Stomach (tissue), 9 donors: ENCODE results near the gene SACM1L. TPM values are rescaled to one million over a fixed set of nuclear protein-coding genes. Genes with fewer than 3 reads are reported as not detected.

Source experiments
- DNase-seq, 2 donors: peaks; one replicate each; pipeline versions ENCODE4 v3.0.0 to v3.0.0-alpha.2; 2013 to 2019
- H3K27ac ChIP-seq, 5 donors: fragments of 200-600 bp in 4 of 5; sonication (generic) in 4 of 5; one replicate each; pipeline ENCODE4 v1.5.1; 2013 to 2019; ENCODE audit warnings: mild to moderate bottlenecking in 1 of 5, moderate library complexity in 1 of 5
- H3K27me3 ChIP-seq, 3 donors: fragments of 200-600 bp; sonication (generic); one replicate each; pipeline ENCODE4 v1.5.1; 2017 to 2019; ENCODE audit warnings: mixed run types in 1 of 3
- H3K36me3 ChIP-seq, 4 donors: fragments of 200-600 bp; sonication (generic); 1 replicate in 3 of 4; 2 replicates in 1 of 4; pipeline ENCODE4 v1.5.1; 2016 to 2019
- H3K4me1 ChIP-seq, 4 donors: fragments of 200-600 bp; sonication (generic); one replicate each; pipeline ENCODE4 v1.5.1; 2016 to 2019
- H3K4me3 ChIP-seq, 4 donors: fragments of 200-600 bp; sonication (generic) in 3 of 4; one replicate each; pipeline ENCODE4 v1.5.1; 2016 to 2019; ENCODE audit warnings: mild to moderate bottlenecking in 1 of 4
- H3K9me3 ChIP-seq, 4 donors: fragments of 200-600 bp; sonication (generic); one replicate each; pipeline ENCODE4 v1.5.1; 2016 to 2019
- EP300 ChIP-seq: sonication (generic); formaldehyde crosslinking; IDR thresholded peaks from one replicate; pipeline ENCODE4 v1.6.1; 2017; ENCODE audit warnings: antibody characterized with exemption
- POLR2A ChIP-seq, 4 donors: fragments of 450-650 bp; IDR thresholded peaks; one replicate each; pipeline ENCODE4 v1.6.1; 2016; ENCODE audit warnings: antibody characterized with exemption in 4 of 4, control low read depth in 2 of 4, mild to moderate bottlenecking in 1 of 4, moderate library complexity in 1 of 4
- POLR2AphosphoS5 ChIP-seq, 3 donors: sonication (generic); formaldehyde crosslinking; IDR thresholded peaks; one replicate each; pipeline ENCODE4 v1.6.1; 2016; ENCODE audit warnings: antibody characterized with exemption in 3 of 3
- WGBS, 5 donors: extraction: QIAGEN DNeasy Blood & Tissue Kit in 3 of 5; methylation state at CpG; one replicate each; pipeline versions ENCODE4 v1.1.5 to v1.1.7; 2013 to 2018; 5-methylcytosine and 5-hydroxymethylcytosine counted together
- intact Hi-C: fragments of 100-400 bp; cut with DNase I; formaldehyde crosslinking; loops from one replicate; pipeline ENCODE4 v1.15.1; 2023; ENCODE audit warnings: low total_unique reads
- polyA plus RNA-seq, 3 donors: library from polyadenylated mRNA; stranded (reverse); fragments of 200-250 nt; gene quantifications; one replicate each; pipeline ENCODE4 v1.2.3, GENCODE V29; 2013
- total RNA-seq, 5 donors: library from RNA; depleted of rRNA; stranded (reverse); fragments of >200 nt; gene quantifications; one replicate each; pipeline versions ENCODE4 v1.1.0 to v1.2.3, GENCODE V29; 2014 to 2016
- TF ChIP-seq, protein P1 (sequence below), 7 experiments: fragments of 450-650 bp in 4 of 7; fragments of 200-600 bp in 3 of 7; sonication (generic) in 3 of 7; IDR thresholded peaks; one replicate each; pipeline ENCODE4 v1.5.1; 2016 to 2019; ENCODE audit warnings: antibody characterized with exemption in 7 of 7, control low read depth in 2 of 7, mild to moderate bottlenecking in 1 of 7
- donor health status: healthy with polysubstance abuse.
- donor health status: Bipolar disorder and iron deficiency.
- donor health status: healthy.

The SACM1L gene
- total and polyA plus RNA-seq, 8 donors, result 9.8 to 118 (median 30.8) TPM

DNA sequence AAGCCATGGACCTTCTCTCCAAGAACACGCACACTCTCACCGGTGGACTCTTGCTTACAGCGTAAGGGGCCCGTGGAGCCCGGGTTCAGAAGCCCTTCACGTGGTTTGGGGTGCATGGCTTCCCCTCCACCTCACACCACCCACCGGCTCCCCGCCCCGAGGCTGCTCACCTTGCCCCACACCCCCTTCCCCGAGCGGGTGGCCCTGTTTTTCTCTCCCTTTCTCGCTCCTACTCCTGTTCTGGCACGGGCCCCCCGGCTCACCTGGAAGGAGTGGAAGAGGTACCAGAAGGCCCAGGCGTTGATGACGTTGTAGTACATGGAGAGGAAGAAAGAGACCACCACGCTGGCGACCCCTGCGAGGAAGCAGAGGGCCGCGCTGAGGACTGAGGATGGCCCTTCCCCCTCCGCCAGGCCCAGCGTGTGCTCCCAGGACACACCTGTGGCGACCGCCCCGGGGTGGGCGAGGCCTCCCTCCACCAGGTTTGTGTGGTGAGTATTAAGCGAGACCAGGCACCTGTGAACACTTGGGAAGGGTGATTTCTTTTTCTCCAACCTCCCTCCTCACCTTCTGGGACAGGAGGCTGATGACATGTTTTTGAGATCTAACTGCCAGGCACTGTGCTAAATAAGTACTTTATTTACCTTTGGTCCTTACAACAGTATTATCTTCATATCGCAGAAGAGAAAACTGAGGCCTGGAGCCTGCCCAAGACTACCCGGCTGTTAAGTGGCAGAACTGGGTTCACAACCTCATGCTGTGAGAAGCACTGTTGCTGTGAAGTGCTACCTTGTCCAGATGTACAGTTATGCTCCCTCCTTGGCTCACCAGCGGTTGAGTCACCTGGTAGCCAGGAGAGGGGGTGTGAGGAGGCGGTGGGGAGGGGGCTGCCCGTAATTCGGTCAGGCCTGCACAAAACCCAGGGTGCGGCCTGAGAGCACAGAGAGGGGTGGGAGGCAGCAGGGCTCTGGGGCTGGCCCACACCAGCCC, 90.8 kb downstream of the SACM1L start:
- peaks cover 0 to 5% (median 0%) of the 10 kb centered on the region in 4 donors for H3K9me3 ChIP-seq
- WGBS, 5 donors, result 70 to 84% (median 78%) methylated on average over 32 to 35 of the region's 35 CpGs
- TF ChIP-seq, protein P1, sequence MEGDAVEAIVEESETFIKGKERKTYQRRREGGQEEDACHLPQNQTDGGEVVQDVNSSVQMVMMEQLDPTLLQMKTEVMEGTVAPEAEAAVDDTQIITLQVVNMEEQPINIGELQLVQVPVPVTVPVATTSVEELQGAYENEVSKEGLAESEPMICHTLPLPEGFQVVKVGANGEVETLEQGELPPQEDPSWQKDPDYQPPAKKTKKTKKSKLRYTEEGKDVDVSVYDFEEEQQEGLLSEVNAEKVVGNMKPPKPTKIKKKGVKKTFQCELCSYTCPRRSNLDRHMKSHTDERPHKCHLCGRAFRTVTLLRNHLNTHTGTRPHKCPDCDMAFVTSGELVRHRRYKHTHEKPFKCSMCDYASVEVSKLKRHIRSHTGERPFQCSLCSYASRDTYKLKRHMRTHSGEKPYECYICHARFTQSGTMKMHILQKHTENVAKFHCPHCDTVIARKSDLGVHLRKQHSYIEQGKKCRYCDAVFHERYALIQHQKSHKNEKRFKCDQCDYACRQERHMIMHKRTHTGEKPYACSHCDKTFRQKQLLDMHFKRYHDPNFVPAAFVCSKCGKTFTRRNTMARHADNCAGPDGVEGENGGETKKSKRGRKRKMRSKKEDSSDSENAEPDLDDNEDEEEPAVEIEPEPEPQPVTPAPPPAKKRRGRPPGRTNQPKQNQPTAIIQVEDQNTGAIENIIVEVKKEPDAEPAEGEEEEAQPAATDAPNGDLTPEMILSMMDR (IDR thresholded peaks at IDR 0.05), result no peak
- TF ChIP-seq POLR2A (IDR thresholded peaks at IDR 0.05), result no peak
- no peak for TF ChIP-seq POLR2AphosphoS5 (IDR thresholded peaks at IDR 0.05)
- TF ChIP-seq EP300, result no peak
- H3K4me3 ChIP-seq, result no peak overlapping the region
- peaks cover 0 to 7% (median 0%) of the 10 kb centered on the region in 3 donors for H3K27me3 ChIP-seq
- no peaks in the 10 kb centered on the region for H3K36me3 ChIP-seq
- DNase-seq, result peak in 1 of 2 donors; percentile 32
- H3K27ac ChIP-seq, result no peak overlapping the region
- intact Hi-C loops, result no loop called here
- peaks cover 0 to 10% (median 4%) of the 10 kb centered on the region in 4 donors for H3K4me1 ChIP-seq

DNA sequence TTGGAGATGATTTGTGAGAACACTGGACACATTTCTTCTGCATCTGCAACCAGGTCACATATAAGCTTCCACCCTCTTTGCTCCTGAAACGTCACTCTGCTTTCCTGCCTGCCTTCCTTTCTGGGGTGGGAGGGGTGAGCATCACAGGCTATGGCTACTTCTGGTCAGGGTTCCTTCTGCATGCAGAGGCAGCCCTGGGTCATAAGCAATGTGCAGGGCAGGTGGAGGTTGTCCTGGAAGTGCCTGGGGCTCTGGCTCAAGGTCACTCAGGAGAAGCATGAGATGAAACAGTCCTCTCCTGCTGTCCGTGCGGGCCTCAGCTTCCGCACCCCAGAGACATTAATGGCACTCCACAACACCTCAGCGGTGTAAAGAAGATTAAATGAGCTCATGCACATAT, 92.1 kb downstream of the SACM1L start:
- H3K4me1 ChIP-seq, result peaks cover 0 to 10% (median 4%) of the 10 kb centered on the region in 4 donors
- WGBS, 5 donors, result 81 to 90% (median 88%) methylated on average over 5 of the region's 5 CpGs
- peaks cover 0 to 5% (median 0%) of the 10 kb centered on the region in 3 donors for H3K27me3 ChIP-seq
- H3K36me3 ChIP-seq, result no peaks in the 10 kb centered on the region
- peak in 1 of 2 donors; percentile 17 for DNase-seq
- H3K4me3 ChIP-seq, result no peak overlapping the region
- TF ChIP-seq EP300 (no peak), POLR2A (IDR thresholded peaks at IDR 0.05) (no peak), POLR2AphosphoS5 (IDR thresholded peaks at IDR 0.05) (no peak)
- TF ChIP-seq, protein P1 (IDR thresholded peaks at IDR 0.05), result no peak
- intact Hi-C loops, result no loop called here
- H3K9me3 ChIP-seq, result peaks cover 0 to 5% (median 0%) of the 10 kb centered on the region in 4 donors
- no peak overlapping the region for H3K27ac ChIP-seq

DNA sequence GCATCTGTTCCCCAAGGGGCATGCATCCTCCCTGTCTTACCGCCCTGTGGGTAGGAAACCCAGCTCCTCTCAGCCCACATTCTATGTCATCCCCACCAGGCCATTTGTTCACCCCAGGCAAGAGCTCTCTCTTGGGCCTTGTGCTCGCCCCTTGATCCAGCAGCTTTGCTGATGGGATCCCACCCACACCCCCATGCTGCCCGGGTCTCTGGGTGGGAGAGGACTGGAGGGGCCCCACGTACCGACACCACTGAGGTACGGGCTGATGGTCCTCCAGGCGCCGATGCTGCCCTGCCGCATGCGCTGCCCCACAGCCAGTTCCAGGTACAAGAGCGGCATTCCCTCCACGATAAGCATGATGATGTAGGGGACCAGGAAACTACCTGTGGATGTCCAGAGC, 92.6 kb downstream of the SACM1L start:
- 90 to 98% (median 95%) methylated on average over 7 to 12 of the region's 12 CpGs for WGBS, 5 donors
- no peak for TF ChIP-seq POLR2A (IDR thresholded peaks at IDR 0.05)
- TF ChIP-seq, protein P1 (IDR thresholded peaks at IDR 0.05), result no peak
- no peak for TF ChIP-seq EP300
- no peak for TF ChIP-seq POLR2AphosphoS5 (IDR thresholded peaks at IDR 0.05)
- intact Hi-C loops, result no loop called here

DNA sequence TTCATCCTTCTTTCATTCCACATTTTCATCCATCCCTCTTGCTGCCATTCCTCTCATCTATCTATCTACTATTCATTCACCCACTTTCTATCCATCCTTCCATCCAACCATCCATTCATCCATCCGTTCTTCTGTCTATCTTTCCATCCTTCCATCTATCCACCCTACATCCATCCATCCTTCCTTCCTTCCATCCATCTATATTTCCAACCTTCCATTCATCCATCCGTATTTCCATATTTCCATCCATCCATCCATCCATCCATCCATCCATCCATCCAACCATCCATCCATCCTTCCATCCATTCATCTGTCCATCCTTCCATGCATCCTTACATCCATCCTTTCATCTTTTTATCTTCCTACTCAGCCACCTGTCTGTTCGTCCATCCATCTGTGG, 93.2 kb downstream of the SACM1L start:
- Histone ChIP-seq H3K4me3 (no peak overlapping the region), H3K36me3 (no peaks in the 10 kb centered on the region), H3K27ac (no peak overlapping the region), H3K4me1 (peaks cover 0 to 10% (median 4%) of the 10 kb centered on the region in 4 donors), H3K27me3 (no peaks in the 10 kb centered on the region), H3K9me3 (peaks cover 0 to 5% (median 0%) of the 10 kb centered on the region in 4 donors)
- no peak for DNase-seq
- 91 to 95% (median 92%) methylated on average over 3 of the region's 3 CpGs for WGBS, 5 donors
- intact Hi-C loops, result no loop called here
- TF ChIP-seq, protein P1 (IDR thresholded peaks at IDR 0.05), result no peak
- no peak for TF ChIP-seq POLR2AphosphoS5 (IDR thresholded peaks at IDR 0.05)
- no peak for TF ChIP-seq POLR2A (IDR thresholded peaks at IDR 0.05)
- TF ChIP-seq EP300, result no peak

More for the DNA sequence above, 92.6 kb downstream of the SACM1L start:
- no peak overlapping the region for H3K4me3 ChIP-seq
- peaks cover 0 to 5% (median 0%) of the 10 kb centered on the region in 4 donors for H3K9me3 ChIP-seq
- peak in 1 of 2 donors; percentile 9 for DNase-seq
- H3K27me3 ChIP-seq, result no peaks in the 10 kb centered on the region
- no peak overlapping the region for H3K27ac ChIP-seq
- peaks cover 0 to 10% (median 4%) of the 10 kb centered on the region in 4 donors for H3K4me1 ChIP-seq
- H3K36me3 ChIP-seq, result no peaks in the 10 kb centered on the region
